Neural cell (in vitro differentiated cells): Measurements from ENCODE around the gene HSPA12A. TPM values are rescaled to one million over a fixed set of nuclear protein-coding genes. Genes with fewer than 3 reads are reported as not detected.

ENCODE experiments used
- H2AFZ ChIP-seq: fragments of 200-600, 300-800 bp; sonication (generic), shearing (Covaris generic); 2 replicates; pipeline ENCODE4 v1.6.0; 2014; ENCODE audit warnings: low read depth, mild to moderate bottlenecking, antibody characterized with exemption, low read length, moderate library complexity
- H3F3A ChIP-seq: fragments of 200-600 bp; shearing (Covaris generic); 2 replicates; pipeline ENCODE4 v1.6.1; 2016; ENCODE audit warnings: mild to moderate bottlenecking, moderate library complexity, mixed read lengths, antibody characterized with exemption, low read length; ENCODE audit not compliant: insufficient read depth, poor library complexity, severe bottlenecking
- H3K27ac ChIP-seq: fragments of 200-600, 300-800 bp; sonication (generic), shearing (Covaris generic); 2 replicates; pipeline ENCODE4 v1.5.1; 2014; ENCODE audit warnings: mild to moderate bottlenecking, low read length, moderate library complexity
- H3K27me3 ChIP-seq: fragments of 300-800, 200-600 bp; sonication (generic), shearing (Covaris generic); 2 replicates; pipeline ENCODE4 v1.6.0; 2014; ENCODE audit warnings: mild to moderate bottlenecking, low read depth, low read length, moderate library complexity; ENCODE audit not compliant: insufficient read depth
- H3K36me3 ChIP-seq: fragments of 300-800, 200-600 bp; sonication (generic), shearing (Covaris generic); 2 replicates; pipeline ENCODE4 v1.5.1; 2014; ENCODE audit warnings: mild to moderate bottlenecking, antibody characterized with exemption, low read length, moderate library complexity; ENCODE audit not compliant: insufficient read depth
- H3K4me2 ChIP-seq: fragments of 300-800, 200-600 bp; sonication (generic), shearing (Covaris generic); 2 replicates; pipeline ENCODE4 v1.6.0; 2014; ENCODE audit warnings: mild to moderate bottlenecking, low read length
- H3K4me3 ChIP-seq: fragments of 300-800, 200-600 bp; sonication (generic), shearing (Covaris generic); 2 replicates; pipeline ENCODE4 v1.5.1; 2014; ENCODE audit warnings: mild to moderate bottlenecking, low read length, moderate library complexity
- H3K79me2 ChIP-seq: fragments of 200-600 bp; shearing (Covaris generic); replicated peaks from 2 replicates; pipeline ENCODE4 v1.6.0; 2014; ENCODE audit warnings: mild to moderate bottlenecking, low read length, moderate library complexity; ENCODE audit not compliant: insufficient read depth
- H3K9ac ChIP-seq: fragments of 300-800, 200-600 bp; sonication (generic), shearing (Covaris generic); 2 replicates; pipeline ENCODE4 v1.6.1; 2016; ENCODE audit warnings: mild to moderate bottlenecking, low read length, mixed read lengths
- H3K9me2 ChIP-seq: fragments of 200-600 bp; shearing (Covaris generic); 2 replicates; pipeline ENCODE4 v1.6.1; 2016; ENCODE audit warnings: mild to moderate bottlenecking, low read length, mixed read lengths; ENCODE audit not compliant: insufficient read depth
- H3K9me3 ChIP-seq: fragments of 200-600, 300-800 bp; sonication (generic), shearing (Covaris generic); 2 replicates; pipeline ENCODE4 v1.6.1; 2016; ENCODE audit warnings: mild to moderate bottlenecking, mixed run types, low read length, moderate library complexity, mixed read lengths
- H4K20me1 ChIP-seq: fragments of 200-600 bp; shearing (Covaris generic); 2 replicates; pipeline ENCODE4 v1.6.1; 2016; ENCODE audit warnings: mild to moderate bottlenecking, mixed run types; ENCODE audit not compliant: insufficient read depth
- CTCF ChIP-seq: fragments of 450-650 bp; IDR thresholded peaks from 2 replicates; pipeline ENCODE4 v1.5.1; 2014; ENCODE audit warnings: antibody characterized with exemption, mild to moderate bottlenecking, moderate library complexity; ENCODE audit not compliant: poor library complexity, severe bottlenecking
- EP300 ChIP-seq: fragments of 450-650 bp; conservative IDR thresholded peaks from 2 replicates; pipeline ENCODE4 v1.6.1; 2014; ENCODE audit warnings: antibody characterized with exemption, mild to moderate bottlenecking, moderate library complexity; ENCODE audit not compliant: poor library complexity, severe bottlenecking
- EZH2 ChIP-seq: fragments of 200-600, 300-800 bp; shearing (Covaris generic), sonication (generic); IDR thresholded peaks from 2 replicates; pipeline ENCODE4 v1.6.1; 2014; ENCODE audit warnings: antibody characterized with exemption, low read length, borderline replicate concordance, mild to moderate bottlenecking; ENCODE audit not compliant: insufficient read depth, poor library complexity, severe bottlenecking
- MXI1 ChIP-seq: fragments of 450-650 bp; conservative IDR thresholded peaks from 2 replicates; pipeline ENCODE4 v1.6.1; 2014; ENCODE audit warnings: antibody characterized with exemption, mild to moderate bottlenecking; ENCODE audit not compliant: poor library complexity, severe bottlenecking
- POLR2AphosphoS5 ChIP-seq: IDR thresholded peaks from 2 replicates; pipeline ENCODE4 v1.6.1; 2012
- RAD21 ChIP-seq: fragments of 450-650 bp; conservative IDR thresholded peaks from 2 replicates; pipeline ENCODE4 v1.6.1; 2014; ENCODE audit warnings: antibody characterized with exemption, mild to moderate bottlenecking, moderate library complexity
- REST ChIP-seq: IDR thresholded peaks from 2 replicates; pipeline ENCODE4 v1.6.1; 2012; ENCODE audit warnings: borderline replicate concordance
- SMC3 ChIP-seq: fragments of 450-650 bp; conservative IDR thresholded peaks from 2 replicates; pipeline ENCODE4 v1.6.1; 2014; ENCODE audit warnings: antibody characterized with exemption, mild to moderate bottlenecking, moderate library complexity; ENCODE audit not compliant: poor library complexity
- TAF1 ChIP-seq: IDR thresholded peaks from 2 replicates; pipeline ENCODE4 v1.6.1; 2012; ENCODE audit warnings: low read depth
- polyA plus RNA-seq: library from polyadenylated mRNA; depleted of rRNA; stranded (reverse); fragments of >200 nt; gene quantifications from 2 replicates; pipeline ENCODE4 v1.2.3, GENCODE V29; 2014

Gene HSPA12A
- polyA plus RNA-seq, 1 donor from 2014 or later = 5.9 TPM

- Histone ChIP-seq H3K36me3 (no peaks in the 10 kb centered on the region), H3K9ac (no peak overlapping the region)
These were observed 27.0 kb upstream of the HSPA12A start for GRCh38 chr10:116769368-116769767.

GRCh38 chr10:116768786-116769185 lies 26.4 kb upstream of the HSPA12A start:
- no peak overlapping the region for H3K9ac ChIP-seq
- H3K4me2 ChIP-seq = no peak overlapping the region
- no peaks in the 10 kb centered on the region for H3K9me2 ChIP-seq
- no peaks in the 10 kb centered on the region for H3K36me3 ChIP-seq
- TF ChIP-seq POLR2AphosphoS5 (no peak), MXI1 (no peak), TAF1 (no peak), RAD21 (no peak), EP300 (no peak), REST (no peak), EZH2 (no peak), SMC3 (no peak)
- H3K9me3 ChIP-seq = no peaks in the 10 kb centered on the region
- H3K27ac ChIP-seq = no peak overlapping the region
- no peaks in the 10 kb centered on the region for H3F3A ChIP-seq
- no peaks in the 10 kb centered on the region for H3K27me3 ChIP-seq
- no peak overlapping the region for H2AFZ ChIP-seq
- no peaks in the 10 kb centered on the region for H3K79me2 ChIP-seq
- no peak overlapping the region for H3K4me3 ChIP-seq
- H4K20me1 ChIP-seq = no peaks in the 10 kb centered on the region

More at GRCh38 chr10:116769368-116769767, 27.0 kb upstream of the HSPA12A start:
- H3K27ac ChIP-seq = no peak overlapping the region
- H3K4me3 ChIP-seq = no peak overlapping the region
- no peaks in the 10 kb centered on the region for H3F3A ChIP-seq
- no peaks in the 10 kb centered on the region for H3K79me2 ChIP-seq
- no peak overlapping the region for H3K4me2 ChIP-seq
- no peak for TF ChIP-seq EZH2
- TF ChIP-seq REST = no peak
- no peak for TF ChIP-seq POLR2AphosphoS5
- TF ChIP-seq MXI1 = no peak
- no peak for TF ChIP-seq SMC3
- TF ChIP-seq CTCF = no peak
- no peak for TF ChIP-seq RAD21
- TF ChIP-seq EP300 = no peak
- no peaks in the 10 kb centered on the region for H3K27me3 ChIP-seq
- H2AFZ ChIP-seq = no peak overlapping the region
- no peaks in the 10 kb centered on the region for H3K9me2 ChIP-seq
- no peaks in the 10 kb centered on the region for H3K9me3 ChIP-seq
- no peaks in the 10 kb centered on the region for H4K20me1 ChIP-seq
